IMR-90 (cell line): Measurements from ENCODE around the gene SYCN. TPM values are rescaled to one million over a fixed set of nuclear protein-coding genes. Genes with fewer than 3 reads are reported as not detected.

Source experiments
- ATAC-seq: fragments of 200-7000 bp; cut with Tn5 transposase; 2 replicates; pipeline ENCODE4 v1.9.1; 2020; ENCODE audit warnings: low read depth, mild to moderate bottlenecking, moderate library complexity
- BruUV-seq: library from RNA; stranded (reverse); fragments of 400-500 nt; replicated peaks from 2 replicates; lab custom pipeline; 2021; lab: Mats Ljungman, UMichigan
- CTCF ChIA-PET: fragments of 300-600 bp; formaldehyde crosslinking; extraction: SDS; loops from one replicate; lab custom pipeline; 2021; ENCODE audit warnings: antibody characterized with exemption; lab: Yijun Ruan, JAX
- POLR2A ChIA-PET: fragments of 300-600 bp; sonication (Branson Sonifier 250); formaldehyde crosslinking; loops from one replicate; lab custom pipeline; 2022; ENCODE audit warnings: antibody characterized with exemption; ENCODE audit not compliant: unreplicated experiment; lab: Charles Lee
- DNase-seq: peaks from one replicate; pipeline ENCODE4 v3.0.0; 2013
- H2AFZ ChIP-seq: replicated peaks from 2 replicates; pipeline ENCODE3; 2013; ENCODE audit warnings: low read length, mild to moderate bottlenecking; ENCODE audit not compliant: poor library complexity
- H2AK5ac ChIP-seq: 2 replicates; pipeline ENCODE4 v1.6.1; 2013; ENCODE audit warnings: low read depth, low read length, inconsistent platforms
- H2AK9ac ChIP-seq: replicated peaks from 2 replicates; pipeline ENCODE3; 2013; ENCODE audit warnings: mild to moderate bottlenecking, low read depth, low read length, moderate library complexity; ENCODE audit not compliant: poor library complexity
- H2BK120ac ChIP-seq: 2 replicates; pipeline ENCODE4 v1.6.1; 2013; ENCODE audit warnings: low read depth, low read length, inconsistent platforms
- H2BK15ac ChIP-seq: 3 replicates; pipeline ENCODE4 v1.6.1; 2013; ENCODE audit warnings: low read depth, low read length, inconsistent platforms
- H2BK20ac ChIP-seq: 2 replicates; pipeline ENCODE4 v1.6.1; 2013; ENCODE audit warnings: low read depth, mild to moderate bottlenecking, inconsistent platforms, low read length, moderate library complexity
- H2BK5ac ChIP-seq: 2 replicates; pipeline ENCODE4 v1.6.1; 2013; ENCODE audit warnings: mild to moderate bottlenecking, low read depth, low read length, inconsistent platforms; ENCODE audit not compliant: poor library complexity, severe bottlenecking
- H3K14ac ChIP-seq: replicated peaks from 2 replicates; pipeline ENCODE4 v1.6.1; 2013; ENCODE audit warnings: low read depth, low read length, inconsistent platforms
- H3K18ac ChIP-seq: 2 replicates; pipeline ENCODE4 v1.6.1; 2013; ENCODE audit warnings: low read depth, low read length, control low read depth
- H3K23ac ChIP-seq: 2 replicates; pipeline ENCODE4 v1.6.1; 2013; ENCODE audit warnings: low read depth, low read length, inconsistent platforms
- H3K27ac ChIP-seq: 2 replicates; pipeline ENCODE4 v1.5.1; 2013; ENCODE audit warnings: mild to moderate bottlenecking, control low read depth, low read length; ENCODE audit not compliant: insufficient read depth
- H3K27me3 ChIP-seq: 2 replicates; pipeline ENCODE4 v1.6.1; 2013; ENCODE audit warnings: low read length; ENCODE audit not compliant: control insufficient read depth, insufficient read depth
- H3K36me3 ChIP-seq: 2 replicates; pipeline ENCODE4 v1.6.1; 2013; ENCODE audit warnings: low read length, mixed read lengths; ENCODE audit not compliant: control insufficient read depth, insufficient read depth
- H3K4ac ChIP-seq: 2 replicates; pipeline ENCODE4 v1.6.1; 2013; ENCODE audit warnings: low read depth, low read length, inconsistent platforms
- H3K4me1 ChIP-seq: 2 replicates; pipeline ENCODE4 v1.6.1; 2013; ENCODE audit warnings: low read length, mixed read lengths; ENCODE audit not compliant: control insufficient read depth, insufficient read depth
- H3K4me2 ChIP-seq: 2 replicates; pipeline ENCODE4 v1.6.1; 2013; ENCODE audit warnings: low read depth, mild to moderate bottlenecking, control low read depth, low read length, moderate library complexity
- H3K4me3 ChIP-seq: 2 replicates; pipeline ENCODE4 v1.5.1; 2013; ENCODE audit warnings: low read depth, mild to moderate bottlenecking, control low read depth, low read length, moderate library complexity; ENCODE audit not compliant: insufficient read depth
- H3K56ac ChIP-seq: 2 replicates; pipeline ENCODE4 v1.6.1; 2013; ENCODE audit warnings: low read length, inconsistent platforms; ENCODE audit not compliant: insufficient read depth; ENCODE audit errors: extremely low read depth
- H3K79me1 ChIP-seq, 2 experiments: 2 replicates each; pipeline ENCODE4 v1.6.1; 2013; ENCODE audit warnings: low read length in 2 of 2, inconsistent platforms in 1 of 2, low read depth in 1 of 2
- H3K9ac ChIP-seq: 2 replicates; pipeline ENCODE4 v1.6.1; 2013; ENCODE audit warnings: low read depth, low read length, control low read depth
- H3K9me1 ChIP-seq: 2 replicates; pipeline ENCODE4 v1.6.1; 2013; ENCODE audit warnings: low read length, inconsistent platforms; ENCODE audit not compliant: insufficient read depth
- H3K9me3 ChIP-seq: 2 replicates; pipeline ENCODE4 v1.6.1; 2013; ENCODE audit warnings: low read length; ENCODE audit not compliant: control insufficient read depth, insufficient read depth
- H4K20me1 ChIP-seq: 2 replicates; pipeline ENCODE4 v1.6.1; 2013; ENCODE audit warnings: low read length, inconsistent platforms; ENCODE audit not compliant: insufficient read depth
- H4K5ac ChIP-seq: 2 replicates; pipeline ENCODE4 v1.6.1; 2013; ENCODE audit warnings: mild to moderate bottlenecking, low read depth, low read length, control low read depth
- H4K8ac ChIP-seq, 2 experiments: 2 replicates each; pipeline ENCODE4 v1.6.1; 2013; ENCODE audit warnings: low read depth in 2 of 2, low read length in 2 of 2, control low read depth in 1 of 2, inconsistent platforms in 1 of 2
- H4K91ac ChIP-seq: 2 replicates; pipeline ENCODE4 v1.6.1; 2013; ENCODE audit warnings: low read depth, low read length, inconsistent platforms; ENCODE audit not compliant: insufficient read depth
- BHLHE40 ChIP-seq: fragments of 150-350 bp; IDR thresholded peaks from 2 replicates; pipeline ENCODE4 v1.6.1; 2016; ENCODE audit warnings: mild to moderate bottlenecking, low read depth, low read length
- FOS ChIP-seq: fragments of 150-350 bp; IDR thresholded peaks from 2 replicates; pipeline ENCODE4 v1.6.1; 2016; ENCODE audit warnings: low read depth, low read length
- MAZ ChIP-seq: IDR thresholded peaks from 2 replicates; pipeline ENCODE4 v1.6.1; 2012; ENCODE audit warnings: low read depth, mild to moderate bottlenecking, low read length, improper control_type of control experiment, moderate library complexity, borderline replicate concordance
- POLR2A ChIP-seq: IDR thresholded peaks from 2 replicates; pipeline ENCODE4 v1.6.1; 2012; ENCODE audit warnings: mild to moderate bottlenecking, low read depth, low read length
- WGBS, 2 experiments: methylation state at CpG; one replicate each; pipeline versions ENCODE4 v1.1.5 to v1.1.7; 2013; ENCODE audit warnings: missing lambda C conversion rate in 2 of 2; ENCODE audit not compliant: insufficient read length in 1 of 2; ENCODE audit errors: extremely low coverage in 2 of 2; 5-methylcytosine and 5-hydroxymethylcytosine counted together
- dilution Hi-C: fragments of 300-500 bp; cut with HindIII; formaldehyde crosslinking; loops from one replicate; pipeline ENCODE4 v1.14.3; 2018; ENCODE audit warnings: low sequenced_read_pairs; ENCODE audit not compliant: unreplicated experiment
- in situ Hi-C: fragments of 300-500 bp; cut with MboI; formaldehyde crosslinking; loops from 3 replicates; pipeline ENCODE4 v1.14.3; 2019; ENCODE audit warnings: low sequenced_read_pairs, inconsistent platforms, mixed read lengths
- intact Hi-C: fragments of 100-400 bp; cut with micrococcal nuclease; formaldehyde crosslinking; loops from 2 replicates; pipeline ENCODE4 v1.10.0; 2022
- polyA plus RNA-seq, 3 experiments: library from polyadenylated mRNA; depleted of rRNA; stranded (reverse); fragments of >200 nt; gene quantifications; 2 replicates each; pipeline ENCODE4 v1.2.3, GENCODE V29; 2012; ENCODE audit warnings: low replicate concordance in 1 of 3
- total RNA-seq: library from RNA; depleted of rRNA; stranded (reverse); fragments of >200 nt; gene quantifications from 2 replicates; pipeline ENCODE4 v1.2.3, GENCODE V29; 2012
- TF ChIP-seq, protein P1 (sequence below): fragments of 150-350 bp; IDR thresholded peaks from 2 replicates; pipeline ENCODE4 v1.6.1; 2016; ENCODE audit warnings: low read depth, mild to moderate bottlenecking, low read length, moderate library complexity, borderline replicate concordance

Gene SYCN
- total and polyA plus RNA-seq, 2 of the 4 experiments (the other 2 are of a cell fraction) = not detected

DNA sequence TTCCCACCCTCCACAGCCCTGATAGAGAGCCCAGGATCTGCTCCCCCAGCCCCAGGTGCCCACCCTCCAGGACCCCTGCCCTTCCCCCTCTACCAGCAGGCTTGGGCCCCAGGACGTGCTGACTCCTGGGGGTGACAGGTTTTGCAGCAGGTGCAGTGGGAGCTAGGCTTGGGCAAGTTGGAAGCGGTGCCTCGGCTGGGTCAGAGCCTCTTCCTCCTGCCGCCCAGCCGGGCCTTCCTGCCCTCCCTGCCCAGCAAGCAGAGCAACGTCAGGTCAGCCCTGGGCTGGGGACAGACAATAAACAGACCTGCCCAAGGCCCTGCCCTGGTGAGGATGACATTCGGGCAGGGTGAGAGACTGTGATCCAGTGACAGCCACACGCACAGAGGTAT lies 16.5 kb downstream of the SYCN start:
- no peak overlapping the region for H2BK120ac ChIP-seq
- no peak overlapping the region for H3K23ac ChIP-seq
- H3K4me1 ChIP-seq = no peaks in the 10 kb centered on the region
- no peak overlapping the region for H3K4ac ChIP-seq
- peak overlapping the region; percentile 61 for H2AK9ac ChIP-seq
- H4K20me1 ChIP-seq = no peaks in the 10 kb centered on the region
- no peak overlapping the region for H3K14ac ChIP-seq
- H2BK15ac ChIP-seq = no peak overlapping the region
- H3K27ac ChIP-seq = no peak overlapping the region
- H3K4me2 ChIP-seq = no peak overlapping the region
- TF ChIP-seq BHLHE40 (no peak), MAZ (no peak), FOS (no peak), POLR2A (no peak)
- TF ChIP-seq, protein P1, sequence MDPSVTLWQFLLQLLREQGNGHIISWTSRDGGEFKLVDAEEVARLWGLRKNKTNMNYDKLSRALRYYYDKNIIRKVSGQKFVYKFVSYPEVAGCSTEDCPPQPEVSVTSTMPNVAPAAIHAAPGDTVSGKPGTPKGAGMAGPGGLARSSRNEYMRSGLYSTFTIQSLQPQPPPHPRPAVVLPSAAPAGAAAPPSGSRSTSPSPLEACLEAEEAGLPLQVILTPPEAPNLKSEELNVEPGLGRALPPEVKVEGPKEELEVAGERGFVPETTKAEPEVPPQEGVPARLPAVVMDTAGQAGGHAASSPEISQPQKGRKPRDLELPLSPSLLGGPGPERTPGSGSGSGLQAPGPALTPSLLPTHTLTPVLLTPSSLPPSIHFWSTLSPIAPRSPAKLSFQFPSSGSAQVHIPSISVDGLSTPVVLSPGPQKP = no peak
- peaks cover 5% of the 10 kb centered on the region; the same call in 1 of the 2 replicates for H3K27me3 ChIP-seq
- in situ Hi-C loops = loop anchor here (5.0 kb wide), 1 partner anchor 65 kb away; no protein-coding TSS in a partner anchor
- dilution Hi-C loops = no loop called here
- no peak overlapping the region for H2AFZ ChIP-seq
- CTCF ChIA-PET = no interaction called here
- no peak overlapping the region for H3K4me3 ChIP-seq
- no peaks in the 10 kb centered on the region for H3K9me1 ChIP-seq
- no peaks in the 10 kb centered on the region for H3K79me1 ChIP-seq
- no peak overlapping the region for H4K5ac ChIP-seq
- intact Hi-C loops = loop anchor here (1.0 to 2.0 kb wide), 3 partner anchors 55 to 225 kb away; no protein-coding TSS in a partner anchor
- H4K91ac ChIP-seq = no peak overlapping the region
- POLR2A ChIA-PET = no interaction called here
- 20% methylated on average over 2 of the region's 8 CpGs; no CpG with 5 or more reads in 1 of the 2 experiments for WGBS, 2 experiments
- no peak overlapping the region for H4K8ac ChIP-seq
- H3K9ac ChIP-seq = no peak overlapping the region
- no peak overlapping the region for H3K56ac ChIP-seq
- no peaks in the 10 kb centered on the region for H3K36me3 ChIP-seq
- no peak overlapping the region for H2AK5ac ChIP-seq
- ATAC-seq (peak; percentile 7; the same call in 1 of the 2 replicates), DNase-seq (no peak)
- BruUV-seq = no TSS peak
- no peak overlapping the region for H2BK20ac ChIP-seq
- H3K18ac ChIP-seq = no peak overlapping the region
- H3K9me3 ChIP-seq = no peaks in the 10 kb centered on the region
- H2BK5ac ChIP-seq = no peak overlapping the region
